DND-41 (cell line): Measurements from ENCODE around the gene MYO1E.

Source experiments
- EZH2 ChIP-seq: IDR thresholded peaks from 3 replicates; pipeline ENCODE4 v1.6.1; 2012; ENCODE audit warnings: borderline replicate concordance, low read depth, mild to moderate bottlenecking, moderate library complexity, low read length, inconsistent platforms; ENCODE audit not compliant: severe bottlenecking
- TF ChIP-seq, protein P1 (sequence below): IDR thresholded peaks from 2 replicates; pipeline ENCODE4 v1.5.1; 2012; ENCODE audit warnings: borderline replicate concordance, low read length, moderate library complexity, mild to moderate bottlenecking; ENCODE audit not compliant: poor library complexity, severe bottlenecking; ENCODE audit errors: extremely low read depth

- TF ChIP-seq, protein P1, sequence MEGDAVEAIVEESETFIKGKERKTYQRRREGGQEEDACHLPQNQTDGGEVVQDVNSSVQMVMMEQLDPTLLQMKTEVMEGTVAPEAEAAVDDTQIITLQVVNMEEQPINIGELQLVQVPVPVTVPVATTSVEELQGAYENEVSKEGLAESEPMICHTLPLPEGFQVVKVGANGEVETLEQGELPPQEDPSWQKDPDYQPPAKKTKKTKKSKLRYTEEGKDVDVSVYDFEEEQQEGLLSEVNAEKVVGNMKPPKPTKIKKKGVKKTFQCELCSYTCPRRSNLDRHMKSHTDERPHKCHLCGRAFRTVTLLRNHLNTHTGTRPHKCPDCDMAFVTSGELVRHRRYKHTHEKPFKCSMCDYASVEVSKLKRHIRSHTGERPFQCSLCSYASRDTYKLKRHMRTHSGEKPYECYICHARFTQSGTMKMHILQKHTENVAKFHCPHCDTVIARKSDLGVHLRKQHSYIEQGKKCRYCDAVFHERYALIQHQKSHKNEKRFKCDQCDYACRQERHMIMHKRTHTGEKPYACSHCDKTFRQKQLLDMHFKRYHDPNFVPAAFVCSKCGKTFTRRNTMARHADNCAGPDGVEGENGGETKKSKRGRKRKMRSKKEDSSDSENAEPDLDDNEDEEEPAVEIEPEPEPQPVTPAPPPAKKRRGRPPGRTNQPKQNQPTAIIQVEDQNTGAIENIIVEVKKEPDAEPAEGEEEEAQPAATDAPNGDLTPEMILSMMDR: no peak
- no peak for TF ChIP-seq EZH2
Observed at GRCh38 chr15:59199626-59200465, 172.8 kb downstream of the MYO1E start.
